Hepatocyte (in vitro differentiated cells): ENCODE results near the gene MYBPC2. TPM values are rescaled to one million over a fixed set of nuclear protein-coding genes. Genes with fewer than 3 reads are reported as not detected.

ENCODE experiments used
- DNase-seq: peaks from one replicate; pipeline ENCODE4 v3.0.0-alpha.2; 2016; ENCODE audit warnings: low spot score
- H2AFZ ChIP-seq: fragments of 200-600 bp; sonication (generic); 2 replicates; pipeline ENCODE4 v1.6.0; 2016; ENCODE audit warnings: antibody characterized with exemption, mild to moderate bottlenecking
- H3K27ac ChIP-seq: fragments of 200-600 bp; sonication (generic); 2 replicates; pipeline ENCODE4 v1.5.1; 2016; ENCODE audit warnings: mild to moderate bottlenecking
- H3K27me3 ChIP-seq: fragments of 200-600 bp; sonication (generic); 2 replicates; pipeline ENCODE4 v1.6.1; 2016
- H3K36me3 ChIP-seq: fragments of 200-600 bp; sonication (generic); replicated peaks from 2 replicates; pipeline ENCODE4 v1.5.1; 2016; ENCODE audit warnings: low read depth; ENCODE audit not compliant: insufficient read depth
- H3K4me1 ChIP-seq: fragments of 200-600 bp; sonication (generic); 2 replicates; pipeline ENCODE4 v1.5.1; 2016; ENCODE audit warnings: mild to moderate bottlenecking, moderate library complexity; ENCODE audit not compliant: insufficient read depth
- H3K4me2 ChIP-seq: fragments of 200-600 bp; sonication (generic); 2 replicates; pipeline ENCODE4 v1.6.0; 2016
- H3K4me3 ChIP-seq: fragments of 200-600 bp; sonication (generic); 2 replicates; pipeline ENCODE4 v1.5.1; 2016; ENCODE audit warnings: mild to moderate bottlenecking
- H3K79me2 ChIP-seq: fragments of 200-600 bp; sonication (generic); 2 replicates; pipeline ENCODE4 v1.6.0; 2017; ENCODE audit warnings: mild to moderate bottlenecking
- H3K9me2 ChIP-seq: fragments of 200-600 bp; sonication (generic); replicated peaks from 2 replicates; pipeline ENCODE4 v1.6.0; 2017; ENCODE audit warnings: mild to moderate bottlenecking; ENCODE audit not compliant: insufficient read depth
- H3K9me3 ChIP-seq: fragments of 200-600 bp; sonication (generic); 2 replicates; pipeline ENCODE4 v1.5.1; 2016; ENCODE audit warnings: low read depth, mild to moderate bottlenecking
- H4K20me1 ChIP-seq: fragments of 200-600 bp; sonication (generic); 2 replicates; pipeline ENCODE4 v1.6.0; 2016; ENCODE audit warnings: mild to moderate bottlenecking; ENCODE audit not compliant: insufficient read depth, poor library complexity, severe bottlenecking
- EZH2 ChIP-seq: fragments of 200-600 bp; sonication (generic); IDR thresholded peaks from 2 replicates; pipeline ENCODE4 v1.6.1; 2016; ENCODE audit warnings: antibody characterized with exemption, mild to moderate bottlenecking, borderline replicate concordance
- EZH2phosphoT487 ChIP-seq: fragments of 200-600 bp; sonication (generic); IDR thresholded peaks from one replicate; pipeline ENCODE4 v1.6.1; 2018; ENCODE audit warnings: antibody characterized with exemption, mild to moderate bottlenecking, low read depth, moderate library complexity; ENCODE audit not compliant: unreplicated experiment, severe bottlenecking
- WGBS: methylation state at CpG from one replicate; pipeline ENCODE4 v1.1.6; 2016; ENCODE audit warnings: low lambda C conversion rate; ENCODE audit errors: missing lambda C conversion rate; 5-methylcytosine and 5-hydroxymethylcytosine counted together
- polyA plus RNA-seq: library from polyadenylated mRNA; unstranded; fragments of >200 nt; fragmentation: Nextera tagmentation; extraction: Ambion mirVana; gene quantifications from 2 replicates; pipeline ENCODE4 v1.2.1, GENCODE V29; 2016
- total RNA-seq: library from RNA; depleted of rRNA; stranded (reverse); fragments of >200 nt; gene quantifications from 2 replicates; pipeline ENCODE4 v1.2.3, GENCODE V29; 2014
- TF ChIP-seq, protein P1 (sequence below): fragments of 200-600 bp; sonication (generic); IDR thresholded peaks from 2 replicates; pipeline ENCODE4 v1.5.1; 2016; ENCODE audit warnings: antibody characterized with exemption, mild to moderate bottlenecking; ENCODE audit not compliant: poor library complexity

MYBPC2 gene
- total and polyA plus RNA-seq, 2 experiments from 2014 or later, result 0.07 TPM; not detected in 1

GRCh38 chr19:50434525-50434924, 1.8 kb downstream of the MYBPC2 start:
- Histone ChIP-seq H3K4me3 (no peak overlapping the region), H3K4me1 (peaks cover 4% of the 10 kb centered on the region), H3K27me3 (peaks cover 7% of the 10 kb centered on the region), H3K4me2 (no peak overlapping the region), H3K79me2 (no peaks in the 10 kb centered on the region), H4K20me1 (no peaks in the 10 kb centered on the region), H3K9me3 (no peaks in the 10 kb centered on the region), H3K27ac (no peak overlapping the region), H3K36me3 (no peaks in the 10 kb centered on the region), H3K9me2 (no peaks in the 10 kb centered on the region), H2AFZ (no peak overlapping the region)
- TF ChIP-seq, protein P1, sequence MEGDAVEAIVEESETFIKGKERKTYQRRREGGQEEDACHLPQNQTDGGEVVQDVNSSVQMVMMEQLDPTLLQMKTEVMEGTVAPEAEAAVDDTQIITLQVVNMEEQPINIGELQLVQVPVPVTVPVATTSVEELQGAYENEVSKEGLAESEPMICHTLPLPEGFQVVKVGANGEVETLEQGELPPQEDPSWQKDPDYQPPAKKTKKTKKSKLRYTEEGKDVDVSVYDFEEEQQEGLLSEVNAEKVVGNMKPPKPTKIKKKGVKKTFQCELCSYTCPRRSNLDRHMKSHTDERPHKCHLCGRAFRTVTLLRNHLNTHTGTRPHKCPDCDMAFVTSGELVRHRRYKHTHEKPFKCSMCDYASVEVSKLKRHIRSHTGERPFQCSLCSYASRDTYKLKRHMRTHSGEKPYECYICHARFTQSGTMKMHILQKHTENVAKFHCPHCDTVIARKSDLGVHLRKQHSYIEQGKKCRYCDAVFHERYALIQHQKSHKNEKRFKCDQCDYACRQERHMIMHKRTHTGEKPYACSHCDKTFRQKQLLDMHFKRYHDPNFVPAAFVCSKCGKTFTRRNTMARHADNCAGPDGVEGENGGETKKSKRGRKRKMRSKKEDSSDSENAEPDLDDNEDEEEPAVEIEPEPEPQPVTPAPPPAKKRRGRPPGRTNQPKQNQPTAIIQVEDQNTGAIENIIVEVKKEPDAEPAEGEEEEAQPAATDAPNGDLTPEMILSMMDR, result no peak
- TF ChIP-seq EZH2 (no peak), EZH2phosphoT487 (no peak)
- no peak for DNase-seq
- 58% methylated on average over 11 of the region's 12 CpGs for WGBS

DNA sequence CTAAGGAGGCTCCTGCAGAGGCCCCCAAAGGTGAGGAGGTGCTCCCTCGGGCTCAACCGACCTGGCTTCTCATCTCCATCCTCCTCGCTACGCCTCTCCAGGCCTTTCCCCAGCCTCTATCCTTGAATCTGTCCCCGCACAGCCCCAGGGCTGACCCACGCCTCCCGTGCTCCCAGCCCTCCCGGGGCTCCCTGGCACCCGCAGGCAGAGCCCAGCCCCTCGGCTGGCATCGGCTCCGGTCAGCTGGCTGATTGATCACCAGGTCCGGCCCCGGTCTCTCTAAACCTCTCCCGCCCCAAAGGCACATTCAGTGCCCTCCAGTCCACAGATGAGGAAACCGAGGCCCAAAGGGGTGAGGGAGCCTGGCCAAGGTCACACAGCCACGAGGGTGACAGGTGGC, 2.5 kb downstream of the MYBPC2 start:
- H3K4me3 ChIP-seq, result no peak overlapping the region
- no peak overlapping the region for H3K27ac ChIP-seq
- TF ChIP-seq EZH2 (no peak), EZH2phosphoT487 (no peak)
- TF ChIP-seq, protein P1, result no peak
- H3K9me2 ChIP-seq, result no peaks in the 10 kb centered on the region
- no peak overlapping the region for H3K4me2 ChIP-seq
- 89% methylated on average over 10 of the region's 17 CpGs for WGBS
- no peaks in the 10 kb centered on the region for H3K79me2 ChIP-seq
- DNase-seq, result no peak
- H3K27me3 ChIP-seq, result peaks cover 7% of the 10 kb centered on the region
- H2AFZ ChIP-seq, result no peak overlapping the region
- H3K36me3 ChIP-seq, result no peaks in the 10 kb centered on the region
- H3K9me3 ChIP-seq, result no peaks in the 10 kb centered on the region
- peaks cover 4% of the 10 kb centered on the region for H3K4me1 ChIP-seq
- no peaks in the 10 kb centered on the region for H4K20me1 ChIP-seq

DNA sequence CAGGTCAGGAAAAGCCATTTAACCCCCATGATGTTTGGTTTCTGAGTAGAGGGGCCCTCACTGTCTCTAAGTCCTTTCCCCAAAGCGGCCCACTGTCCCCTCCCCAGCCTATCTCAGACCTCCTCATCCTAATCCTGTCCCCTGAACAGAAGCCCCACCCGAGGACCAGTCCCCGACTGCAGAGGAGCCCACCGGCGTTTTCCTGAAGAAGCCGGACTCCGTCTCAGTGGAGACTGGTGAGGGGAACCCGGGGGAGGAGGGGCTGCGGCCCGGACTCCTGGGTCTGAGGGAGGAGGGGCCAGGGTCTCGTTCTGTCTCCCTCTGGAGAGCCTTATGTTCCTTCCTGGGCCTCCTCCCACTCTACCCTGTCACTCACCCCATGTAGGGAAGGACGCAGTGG, 2.9 kb downstream of the MYBPC2 start:
- H3K4me2 ChIP-seq, result no peak overlapping the region
- H3K79me2 ChIP-seq, result no peaks in the 10 kb centered on the region
- TF ChIP-seq EZH2phosphoT487, result no peak
- TF ChIP-seq, protein P1, result no peak
- no peak for TF ChIP-seq EZH2
- no peak overlapping the region for H3K4me3 ChIP-seq
- no peaks in the 10 kb centered on the region for H3K9me2 ChIP-seq
- H3K27ac ChIP-seq, result no peak overlapping the region
- H2AFZ ChIP-seq, result no peak overlapping the region
- no peaks in the 10 kb centered on the region for H3K9me3 ChIP-seq
- peaks cover 5% of the 10 kb centered on the region for H3K27me3 ChIP-seq
- no peaks in the 10 kb centered on the region for H4K20me1 ChIP-seq
- peaks cover 4% of the 10 kb centered on the region for H3K4me1 ChIP-seq
- WGBS, result 92% methylated on average over 11 of the region's 12 CpGs
- no peaks in the 10 kb centered on the region for H3K36me3 ChIP-seq
- no peak for DNase-seq
